Measurements from ENCODE around the gene HINT2.

Gene HINT2

DNA sequence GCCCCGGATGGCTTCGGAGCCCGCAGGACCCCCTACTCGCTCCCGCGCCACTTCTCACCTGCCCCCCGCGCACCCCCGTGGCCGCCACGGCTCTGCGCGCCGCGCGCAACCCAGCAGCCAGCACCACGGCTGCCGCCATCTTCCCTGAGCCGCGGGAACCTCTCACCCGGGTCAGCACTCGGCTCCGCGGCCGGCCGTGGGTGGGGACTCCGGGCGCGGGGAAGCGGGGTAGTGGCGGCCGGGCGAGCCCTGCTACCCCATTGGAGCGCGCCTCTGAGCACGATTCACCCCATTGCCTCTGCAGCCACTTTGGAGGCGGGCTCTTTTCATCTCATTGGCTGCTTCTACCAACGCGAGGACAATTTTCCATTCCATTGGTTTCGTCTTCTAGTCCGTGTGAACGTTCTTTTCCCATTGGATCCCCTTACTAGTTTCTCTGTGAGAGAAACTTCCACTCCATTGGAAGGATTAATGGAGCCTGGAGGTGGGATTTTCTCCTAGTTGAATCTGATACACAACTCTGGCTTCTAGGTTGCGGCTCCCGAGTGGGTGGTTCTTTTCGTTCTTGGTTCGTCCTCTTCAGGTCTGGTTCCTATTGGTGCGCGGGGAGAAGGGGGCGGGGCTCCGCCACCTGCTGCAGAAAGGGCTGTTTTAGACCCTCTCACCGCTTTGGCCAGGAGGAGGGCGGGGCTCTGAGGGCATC lies at the start of gene HINT2:
HINT2 (minus strand) TSS at position 202 of the 703 bp plus-strand sequence; CDS start at position 139, 63 bp downstream.
- DNase-seq, result peak; percentile 98

DNA sequence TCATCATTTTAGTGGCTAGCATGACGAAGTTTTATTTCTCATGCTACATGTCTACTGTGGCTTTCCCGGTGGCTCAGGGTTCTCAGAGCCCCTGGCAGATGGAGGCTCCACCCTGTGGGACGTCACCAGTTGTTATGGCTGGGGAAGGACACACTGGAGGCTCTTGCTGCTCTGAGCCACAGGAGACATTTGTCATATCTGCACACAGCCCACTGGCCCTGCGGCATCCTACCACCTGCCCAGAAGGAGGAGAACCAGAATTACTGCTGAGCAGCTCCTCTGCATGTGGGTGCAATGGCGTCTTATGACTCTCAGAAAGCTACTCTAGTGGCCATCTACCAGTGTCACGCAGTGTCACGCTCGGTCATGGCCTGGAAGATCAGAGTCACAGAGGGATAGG lies 48.7 kb upstream of the HINT2 start:
- no peak for DNase-seq

DNA sequence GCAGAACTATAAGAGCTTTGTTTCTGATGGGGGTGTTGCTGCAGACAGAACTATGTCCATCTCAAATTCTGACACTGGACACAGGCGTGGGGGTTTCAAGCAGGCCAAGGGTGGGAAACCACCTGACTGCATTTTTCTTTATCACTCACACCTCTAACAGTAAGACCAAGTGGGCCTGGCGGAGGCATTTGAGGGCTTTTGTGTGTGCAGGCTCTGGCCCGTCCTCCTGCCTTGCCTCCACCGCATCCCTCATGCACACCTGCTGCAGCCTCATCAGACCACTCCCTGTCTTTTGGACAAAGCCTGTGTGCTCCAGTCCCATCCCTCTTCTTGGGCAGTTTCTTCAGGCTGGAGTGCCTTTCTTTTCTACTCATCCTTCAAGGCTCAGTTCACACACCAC lies 47.5 kb upstream of the HINT2 start:
- DNase-seq, result no peak

DNA sequence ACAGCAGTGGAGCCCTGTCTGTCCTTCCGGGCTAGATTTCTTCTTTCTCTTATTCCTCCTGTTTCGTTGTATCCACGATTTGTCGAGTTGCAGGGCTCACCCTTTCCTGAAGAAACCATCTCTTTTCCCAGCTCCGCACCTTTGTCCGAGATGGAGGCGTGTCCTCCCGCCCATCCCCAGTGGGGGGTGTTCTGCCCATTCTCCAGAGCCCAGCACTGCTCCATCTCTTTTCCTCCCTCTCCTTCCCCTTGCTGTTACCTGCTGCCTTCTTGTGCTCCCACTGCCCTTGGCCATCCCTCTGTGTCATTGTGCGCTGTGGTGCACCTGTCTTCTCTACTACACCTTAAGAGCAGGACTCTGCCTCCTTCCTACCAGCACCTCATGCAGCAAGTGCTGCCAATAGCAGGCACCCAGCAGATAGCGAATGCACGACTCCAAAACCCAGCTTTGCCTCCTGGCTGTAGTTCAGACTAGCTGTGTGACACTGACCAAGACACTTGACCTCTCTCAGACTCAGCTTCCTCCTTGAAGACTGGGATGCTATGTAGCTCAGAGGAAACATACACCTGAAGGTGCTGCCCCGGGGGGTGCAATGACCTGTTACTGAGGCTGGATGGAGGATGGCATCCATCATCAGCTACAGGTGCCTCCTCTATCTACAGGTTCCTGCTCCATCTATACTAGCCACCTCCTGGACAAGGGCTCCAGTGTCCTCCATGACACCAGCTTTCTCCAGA lies 46.5 kb upstream of the HINT2 start:
- no peak for DNase-seq

DNA sequence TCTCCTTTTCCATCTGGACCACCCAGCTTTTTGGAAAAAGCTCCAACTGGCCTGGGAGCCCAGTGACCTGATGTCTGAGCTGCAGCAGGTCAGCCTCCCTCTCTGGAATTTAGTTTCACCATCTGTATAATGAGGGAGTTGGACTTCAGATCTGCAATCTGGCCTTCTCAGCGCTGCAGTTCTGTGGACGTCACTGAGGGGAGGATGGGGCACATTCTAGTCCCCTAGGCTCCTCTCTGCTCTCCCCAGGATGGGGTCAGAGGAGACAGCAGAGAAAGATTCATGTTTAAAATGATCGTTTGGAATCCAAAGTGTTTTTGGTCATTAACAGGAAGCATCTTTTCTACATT lies 45.1 kb upstream of the HINT2 start:
- no peak for DNase-seq

DNA sequence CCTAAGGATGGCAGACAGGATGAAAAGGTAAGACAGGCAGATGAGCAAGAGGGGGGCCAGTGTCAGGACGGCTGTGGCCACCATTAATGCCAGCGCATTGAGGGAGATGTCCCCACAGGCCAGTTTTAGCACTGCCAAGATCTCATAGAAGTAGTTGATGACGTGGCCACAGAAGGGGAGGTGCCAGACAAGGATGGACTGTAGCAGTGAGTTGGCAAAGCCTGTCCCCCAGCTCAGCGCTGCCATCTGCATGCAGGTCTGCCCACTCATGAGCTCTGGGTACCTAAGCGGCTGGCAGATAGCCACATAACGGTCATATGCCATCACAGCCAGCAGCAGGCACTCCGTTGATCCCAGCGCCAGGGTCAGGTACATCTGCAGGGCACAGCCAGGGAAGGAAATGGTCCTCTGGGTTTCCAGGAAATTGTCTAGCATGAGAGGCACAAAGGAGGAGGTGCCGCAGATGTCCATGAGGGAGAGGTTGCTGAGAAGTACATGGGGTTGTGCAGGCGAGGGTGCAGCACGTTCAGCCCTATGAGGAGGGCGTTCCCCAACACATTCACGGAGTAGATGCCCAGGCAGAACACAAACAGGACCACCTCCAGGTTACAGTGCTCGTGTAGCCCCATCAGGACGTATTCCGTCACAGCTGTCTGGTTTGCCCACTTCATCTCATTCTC lies 44.6 kb upstream of the HINT2 start:
- DNase-seq, result no peak

DNA sequence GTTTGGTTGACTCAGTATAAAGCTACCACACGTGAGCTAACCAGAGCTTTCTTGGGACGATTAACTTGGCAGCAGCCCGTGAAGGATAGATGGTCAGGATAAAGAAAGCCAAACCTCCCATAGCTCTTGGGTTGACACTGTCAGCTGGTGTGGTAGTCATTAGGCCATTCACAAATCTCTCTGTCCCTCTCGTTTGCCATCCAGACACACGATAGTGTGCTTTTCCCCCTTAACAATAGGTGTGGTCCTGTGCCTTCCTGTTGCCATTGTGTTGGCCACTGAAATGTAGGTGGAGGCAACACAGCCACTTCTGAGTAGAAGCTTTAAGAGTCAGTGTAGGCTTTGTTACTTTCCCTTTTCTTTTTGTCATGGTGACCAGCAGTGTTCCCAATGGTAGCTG lies 43.6 kb upstream of the HINT2 start:
- DNase-seq, result no peak

DNA sequence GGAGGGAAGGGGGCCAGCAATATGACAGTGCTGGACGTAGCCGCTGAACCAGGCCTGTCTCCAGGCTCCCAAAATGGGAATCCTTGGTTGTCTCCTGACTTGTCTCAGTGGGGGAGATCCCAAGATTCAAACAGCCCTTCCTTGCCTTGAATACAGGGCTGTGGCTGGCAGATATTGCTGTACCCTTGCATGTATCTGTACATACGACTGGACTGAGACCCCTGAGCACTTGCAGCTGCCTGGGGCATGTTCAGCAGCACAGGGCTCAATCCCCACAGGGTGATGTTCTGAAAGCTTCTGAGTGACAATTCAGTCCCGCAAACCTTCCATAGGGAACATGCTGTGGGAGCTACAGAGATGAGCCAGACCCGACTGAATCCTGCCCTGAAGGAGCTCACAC lies 42.0 kb upstream of the HINT2 start:
- DNase-seq, result no peak

DNA sequence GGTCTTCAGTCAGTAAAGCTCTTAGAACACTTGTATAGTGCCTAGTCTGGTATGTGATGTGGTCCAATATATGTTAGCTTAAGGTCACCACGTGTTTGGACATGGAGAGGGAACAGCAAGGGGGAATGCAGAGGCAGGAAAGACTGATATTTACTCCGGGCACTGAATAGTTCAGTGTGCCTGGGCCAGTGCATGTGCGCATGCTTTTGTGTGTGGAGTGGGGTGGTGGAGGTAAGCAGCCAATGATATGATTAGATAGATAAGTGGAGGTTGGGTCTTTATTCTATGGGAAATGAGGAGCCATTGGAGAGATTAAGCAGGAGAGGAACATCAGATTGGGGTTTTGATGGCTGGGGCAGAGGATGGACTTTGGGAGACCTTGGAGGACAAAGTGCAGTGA lies 41.4 kb upstream of the HINT2 start:
- no peak for DNase-seq

DNA sequence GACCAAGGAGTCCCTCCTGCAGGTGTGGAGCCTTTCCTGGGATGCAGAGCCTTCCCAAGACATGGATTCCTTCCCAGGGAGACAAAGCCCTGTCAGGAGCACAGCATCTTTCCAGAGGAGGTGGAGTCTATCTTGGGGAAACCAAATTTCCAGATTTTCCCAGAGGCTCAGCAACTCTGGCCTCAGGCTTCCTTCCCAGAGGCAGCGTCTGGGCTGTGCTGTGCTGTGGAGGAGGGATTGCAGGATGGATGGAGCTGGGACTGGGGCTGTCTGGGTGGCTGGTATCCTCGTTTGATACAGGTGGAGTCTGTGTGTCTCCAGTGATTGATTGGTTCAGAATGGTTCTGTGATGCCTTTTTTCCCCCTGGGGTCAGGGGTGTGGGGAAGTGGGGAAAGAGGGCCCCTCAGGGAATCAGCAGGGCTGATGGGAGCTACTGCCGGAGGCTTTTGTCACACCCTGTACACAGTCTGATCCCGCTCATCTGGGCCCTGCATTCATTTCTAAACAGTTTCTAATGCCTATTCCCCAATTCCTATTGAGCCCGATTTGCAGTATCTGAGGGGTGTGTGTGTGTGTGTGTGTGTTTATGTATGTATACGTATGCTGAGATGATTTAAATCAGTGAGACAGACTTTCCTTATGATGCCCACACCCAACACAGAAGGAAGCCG lies 39.4 kb upstream of the HINT2 start:
- no peak for DNase-seq

DNA sequence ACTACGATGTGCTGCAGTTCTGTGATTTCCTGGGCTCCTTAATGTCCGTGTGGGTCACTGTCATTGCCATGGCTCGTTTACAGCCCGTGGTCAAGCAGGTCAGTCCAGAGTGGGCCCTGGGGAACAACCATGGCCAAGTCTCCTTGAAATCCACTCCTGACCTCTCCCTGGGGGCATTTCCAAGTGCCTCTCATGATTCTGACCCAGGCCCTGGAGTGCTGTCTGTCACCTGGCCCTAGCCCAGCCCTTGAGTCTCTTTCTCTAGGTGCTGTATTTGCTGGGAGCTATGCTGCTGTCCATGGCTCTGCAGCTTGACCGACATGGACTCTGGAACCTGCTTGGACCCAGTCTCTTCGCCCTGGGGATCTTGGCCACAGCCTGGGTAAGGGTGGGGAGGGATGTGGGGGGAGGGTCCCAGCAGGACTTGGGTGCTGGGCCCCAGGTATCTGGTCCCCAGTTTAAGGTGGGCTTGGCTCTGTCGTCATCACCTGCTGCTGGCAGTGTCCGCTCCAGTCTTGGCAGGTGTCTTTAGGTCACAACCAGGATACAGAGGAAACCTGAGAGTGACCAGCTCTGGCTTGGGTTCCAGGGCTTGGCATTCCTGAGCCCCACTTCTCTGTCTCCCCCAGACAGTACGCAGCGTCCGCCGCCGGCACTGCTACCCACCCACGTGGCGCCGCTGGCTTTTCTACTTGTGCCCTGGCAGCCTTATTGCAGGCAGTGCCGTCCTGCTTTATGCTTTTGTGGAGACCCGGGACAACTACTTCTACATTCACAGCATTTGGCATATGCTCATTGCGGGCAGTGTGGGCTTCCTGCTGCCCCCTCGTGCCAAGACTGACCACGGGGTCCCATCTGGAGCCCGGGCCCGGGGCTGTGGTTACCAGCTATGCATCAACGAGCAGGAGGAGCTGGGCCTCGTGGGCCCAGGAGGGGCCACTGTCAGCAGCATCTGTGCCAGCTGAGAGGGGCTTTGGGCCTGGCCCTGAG lies 38.3 kb upstream of the HINT2 start:
- DNase-seq, result no peak

DNA sequence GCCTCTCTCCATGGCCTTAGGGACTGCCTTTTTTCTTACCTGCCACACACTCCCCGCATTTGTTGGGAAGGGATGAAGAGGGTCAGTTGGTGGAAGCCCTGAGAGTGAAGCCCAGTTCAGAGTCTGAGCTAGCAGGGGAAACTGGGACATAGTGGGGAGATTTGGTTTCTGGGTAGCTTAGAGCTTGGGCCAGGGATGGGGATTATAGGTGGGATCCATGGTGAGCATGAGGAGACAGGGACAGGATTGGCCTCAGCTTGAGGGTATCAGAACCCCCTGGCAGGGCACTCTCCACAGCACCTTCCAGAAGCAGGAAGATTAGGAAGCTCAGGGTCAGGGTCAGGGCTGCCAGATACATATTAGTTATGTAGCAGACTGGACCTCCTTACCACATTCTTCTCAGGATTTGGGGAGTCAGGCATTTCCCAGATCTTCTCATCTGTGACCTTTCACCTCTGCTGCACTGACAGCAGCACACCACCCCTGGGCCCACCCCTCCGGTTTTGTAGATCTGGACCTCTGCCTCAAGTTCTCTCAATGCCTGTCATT lies 37.5 kb upstream of the HINT2 start:
- DNase-seq, result no peak

DNA sequence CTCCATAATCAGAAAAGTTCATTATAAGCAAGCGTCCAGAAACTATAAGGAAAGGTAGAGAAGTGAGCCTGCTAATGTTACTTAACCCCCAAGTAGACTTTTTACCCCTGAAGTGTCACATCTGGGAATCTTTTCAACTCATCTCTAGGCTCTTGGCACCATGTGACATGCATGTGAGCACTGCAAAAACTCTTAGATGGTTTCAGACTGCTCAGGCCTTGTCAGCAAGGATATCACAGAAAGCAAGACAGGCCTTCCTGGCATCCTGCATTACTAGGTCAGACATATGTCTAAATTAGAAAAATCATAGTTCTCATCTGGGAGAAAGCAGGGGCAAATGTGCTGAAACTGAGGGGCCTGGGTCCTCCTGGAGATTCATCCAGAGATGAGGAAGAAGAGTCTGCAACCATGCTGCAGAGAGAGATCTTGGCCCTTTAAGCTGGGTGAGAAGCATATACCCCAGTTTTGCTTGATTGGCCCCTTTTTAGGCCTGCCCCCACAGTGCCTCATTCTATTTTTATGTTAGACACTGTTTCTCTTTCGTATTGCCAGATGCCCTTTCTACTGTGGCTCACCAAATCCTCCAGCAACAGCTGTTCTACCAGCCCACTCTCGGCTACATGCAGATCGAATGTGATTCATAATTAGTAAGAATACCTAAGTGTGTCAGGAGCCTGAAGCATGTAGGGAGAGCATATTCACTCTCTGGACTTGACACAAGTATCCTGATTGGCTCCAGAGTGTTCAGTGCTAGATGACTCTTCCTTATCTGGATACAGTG lies 33.1 kb upstream of the HINT2 start:
- DNase-seq, result no peak

DNA sequence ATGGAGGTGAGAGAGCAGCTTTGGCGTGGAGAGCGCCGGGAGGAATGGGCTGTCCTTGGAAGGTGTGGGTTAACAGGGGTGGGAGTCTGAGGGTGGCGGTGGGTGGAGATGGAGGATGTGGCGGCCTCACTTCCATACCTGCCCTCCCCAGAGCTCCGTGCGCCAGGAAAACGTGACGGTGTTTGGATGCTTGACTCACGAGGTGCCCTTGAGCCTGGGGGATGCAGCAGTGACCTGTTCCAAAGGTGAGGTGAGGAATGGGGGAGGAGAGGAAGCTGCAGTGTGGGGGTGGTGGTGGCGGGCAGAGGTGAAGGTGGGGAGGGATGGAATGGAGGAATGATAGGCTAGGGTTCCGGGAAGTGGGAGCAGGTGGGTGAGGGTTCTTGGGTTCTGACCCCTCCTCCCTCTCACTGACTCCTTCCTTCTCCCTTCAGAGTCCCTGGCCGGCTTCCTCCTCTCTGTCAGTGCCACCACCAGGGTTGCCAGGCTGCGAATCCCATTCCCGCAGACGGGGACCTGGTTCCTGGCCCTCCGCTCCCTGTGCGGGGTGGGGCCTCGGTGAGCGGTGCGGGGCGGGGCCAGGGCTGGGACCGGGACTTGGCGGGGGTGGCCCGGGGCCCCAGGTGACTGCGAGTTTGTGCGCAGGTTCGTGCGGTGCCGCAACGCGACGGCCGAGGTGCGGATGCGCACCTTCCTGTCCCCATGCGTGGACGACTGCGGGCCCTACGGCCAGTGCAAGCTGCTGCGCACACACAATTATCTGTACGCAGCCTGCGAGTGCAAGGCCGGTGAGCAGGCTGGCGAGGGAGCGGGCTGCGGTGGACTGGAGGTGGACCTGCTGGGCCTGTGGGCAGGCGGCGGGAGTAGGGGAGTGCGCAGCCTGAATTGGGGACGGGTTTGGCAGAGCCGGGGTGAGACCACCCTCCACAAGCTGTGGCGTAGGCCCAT lies 31.3 kb upstream of the HINT2 start:
- DNase-seq, result no peak

DNA sequence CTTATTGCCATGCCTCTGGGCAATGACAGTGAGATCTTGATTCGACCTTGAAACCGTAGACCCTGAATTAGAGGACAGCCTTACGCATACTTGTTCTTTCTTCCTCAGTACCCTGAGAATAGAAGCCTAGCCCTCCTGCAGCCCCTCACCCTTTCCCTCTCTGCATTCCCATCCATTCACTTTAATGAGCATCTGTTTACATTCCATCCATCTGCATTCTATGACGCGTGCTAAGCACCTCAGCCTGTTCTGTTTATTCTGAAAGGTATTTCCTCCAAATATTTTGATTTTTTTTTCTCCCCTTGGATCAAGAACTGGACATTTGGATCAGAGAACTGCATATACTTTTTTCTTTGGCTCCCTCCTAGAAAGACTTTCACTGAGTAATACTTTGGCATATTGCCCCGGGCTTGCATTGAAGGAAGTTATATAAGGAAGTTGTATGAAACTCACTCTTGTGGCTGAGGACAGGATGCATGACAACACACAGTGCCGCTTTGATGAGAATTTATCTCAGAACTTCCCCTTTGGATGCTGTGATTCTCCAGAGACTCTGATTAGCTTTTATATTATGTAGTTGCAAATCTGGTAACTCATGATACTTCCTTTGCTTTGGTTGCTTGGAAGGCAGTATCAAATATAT lies 29.9 kb upstream of the HINT2 start:
- DNase-seq, result no peak

DNA sequence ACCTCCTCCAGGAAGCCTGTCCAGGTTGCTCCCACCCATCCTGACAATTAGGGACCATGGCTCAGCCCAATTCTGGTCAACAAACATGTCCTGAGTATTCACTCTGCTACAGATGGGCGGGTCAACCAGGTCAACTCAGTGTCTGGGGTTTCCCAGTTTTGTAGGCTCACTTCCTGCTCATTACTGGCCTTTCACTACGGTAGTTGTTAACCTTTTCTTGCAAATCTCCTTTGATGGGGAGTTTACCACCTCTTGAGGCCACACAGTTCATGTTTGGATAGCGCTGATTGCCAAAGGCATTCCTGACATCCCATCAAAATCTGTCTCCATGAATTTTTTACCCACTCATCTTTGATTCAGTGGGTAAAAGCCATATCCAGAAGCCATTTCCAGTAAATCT lies 28.0 kb upstream of the HINT2 start:
- DNase-seq, result no peak

DNA sequence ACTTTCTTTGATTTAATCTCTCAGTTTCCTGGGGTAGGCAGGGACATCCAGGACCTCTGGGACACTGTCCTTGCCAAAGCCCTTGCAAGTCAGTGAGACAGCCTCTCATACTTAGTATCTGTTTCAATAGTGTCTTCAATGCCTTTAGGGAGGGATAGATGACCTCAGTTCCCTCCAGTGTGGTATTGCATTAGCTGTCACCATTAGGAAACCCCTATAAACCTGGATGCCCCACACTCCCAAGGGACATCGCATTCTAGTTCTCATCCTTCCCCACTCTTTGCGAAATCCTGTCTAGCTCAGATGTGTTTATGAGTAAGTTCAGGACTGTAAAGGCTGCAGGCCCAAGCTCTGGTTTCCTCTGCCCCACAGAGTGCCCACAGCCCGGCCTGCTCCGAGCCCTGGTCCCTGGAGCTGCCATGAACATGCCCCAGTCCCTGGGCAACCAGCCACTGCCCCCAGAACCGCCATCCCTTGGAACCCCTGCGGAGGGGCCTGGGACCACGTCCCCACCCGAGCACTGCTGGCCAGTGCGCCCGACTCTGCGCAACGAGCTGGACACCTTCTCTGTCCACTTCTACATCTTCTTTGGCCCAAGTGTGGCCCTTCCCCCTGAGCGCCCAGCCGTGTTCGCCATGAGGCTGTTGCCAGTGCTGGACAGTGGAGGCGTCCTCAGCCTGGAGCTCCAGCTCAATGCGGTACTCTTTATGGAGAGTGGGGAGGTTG lies 27.3 kb upstream of the HINT2 start:
- no peak for DNase-seq

DNA sequence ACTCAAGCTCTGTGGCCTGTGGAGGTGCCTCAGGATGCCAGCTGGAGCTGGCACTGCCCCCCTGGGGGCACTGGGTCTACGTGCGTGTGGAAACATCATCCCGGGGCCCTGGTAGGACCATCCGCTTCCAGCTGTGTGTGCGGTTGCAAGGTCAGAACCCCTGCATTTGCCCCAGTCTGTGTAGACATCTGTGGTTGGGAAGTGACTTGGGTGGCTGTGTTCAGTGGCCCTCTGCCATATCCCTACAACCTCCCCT lies 26.7 kb upstream of the HINT2 start:
- DNase-seq, result no peak
